ENCODE measurements around the gene CXXC1.
A peak's percentile ranks its signal among the peaks of the same experiment; 100 is the strongest.
"Not testable (repeated sequence)": the region's sequence is repeated elsewhere in the genome, so short reads cannot be mapped to it uniquely, and the experiment has no call there.

CXXC1 gene

GRCh38 chr18:50311650-50312049 is 24.2 kb upstream of the CXXC1 start:
- no peaks in the 10 kb centered on the region for H3K9me3 ChIP-seq (ENCODE audit: insufficient read depth, low read depth, low read length)
- H3K9ac ChIP-seq (ENCODE audit: low read depth, low read length) = no peak overlapping the region
- no peaks in the 10 kb centered on the region for H3K4me1 ChIP-seq (ENCODE audit: insufficient read depth, low read length)
- no peaks in the 10 kb centered on the region for H3K36me3 ChIP-seq (ENCODE audit: insufficient read depth, low read depth, low read length)
- H3K4me3 ChIP-seq (ENCODE audit: low read length) = no peak overlapping the region
- no peak overlapping the region for H3K27ac ChIP-seq (ENCODE audit: low read length)
- peaks cover 24% of the 10 kb centered on the region for H3K27me3 ChIP-seq (ENCODE audit: insufficient read depth, low read length)

GRCh38 chr18:50310080-50310479 is 22.6 kb upstream of the CXXC1 start:
- Histone ChIP-seq H3K4me1 (ENCODE audit: insufficient read depth, low read length) (no peaks in the 10 kb centered on the region), H3K9me3 (ENCODE audit: insufficient read depth, low read depth, low read length) (peaks cover 4% of the 10 kb centered on the region; the same call in 1 of the 2 replicates), H3K36me3 (ENCODE audit: insufficient read depth, low read depth, low read length) (no peaks in the 10 kb centered on the region), H3K9ac (ENCODE audit: low read depth, low read length) (no peak overlapping the region), H3K27me3 (ENCODE audit: insufficient read depth, low read length) (peaks cover 26% of the 10 kb centered on the region), H3K27ac (ENCODE audit: low read length) (no peak overlapping the region), H3K4me3 (ENCODE audit: low read length) (no peak overlapping the region)

DNA sequence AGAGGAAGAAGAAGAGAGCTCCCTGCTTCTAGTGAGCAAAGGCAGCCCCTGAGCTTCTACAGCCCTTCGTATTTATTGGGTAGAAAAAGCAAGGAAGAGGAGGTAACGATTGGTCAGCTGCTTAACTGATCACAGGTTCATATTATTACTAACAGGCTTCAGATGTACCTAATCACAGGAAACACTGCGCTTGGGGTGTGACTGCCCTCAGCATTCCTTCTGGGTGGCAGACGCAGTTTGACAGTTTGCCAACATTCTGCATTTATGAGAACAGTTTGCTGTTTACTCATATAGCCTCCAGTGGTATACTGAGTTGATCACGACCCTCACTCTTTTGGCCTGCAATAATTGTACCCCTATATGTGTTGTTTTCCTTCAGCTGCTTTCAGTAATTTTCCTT is 21.4 kb upstream of the CXXC1 start:
- H3K9ac ChIP-seq (ENCODE audit: low read depth, low read length); H3K27ac ChIP-seq (ENCODE audit: low read length); H3K4me3 ChIP-seq (ENCODE audit: low read length); H3K36me3 ChIP-seq (ENCODE audit: insufficient read depth, low read depth, low read length); H3K9me3 ChIP-seq (ENCODE audit: insufficient read depth, low read depth, low read length); H3K4me1 ChIP-seq (ENCODE audit: insufficient read depth, low read length): not testable (repeated sequence)
- H3K27me3 ChIP-seq (ENCODE audit: insufficient read depth, low read length) = peaks cover 26% of the 10 kb centered on the region

GRCh38 chr18:50307738-50308470 is 20.4 kb upstream of the CXXC1 start:
- Histone ChIP-seq H3K36me3 (ENCODE audit: insufficient read depth, low read depth, low read length) (no peaks in the 10 kb centered on the region), H3K9me3 (ENCODE audit: insufficient read depth, low read depth, low read length) (peaks cover 5% of the 10 kb centered on the region; the same call in 1 of the 2 replicates), H3K9ac (ENCODE audit: low read depth, low read length) (peak overlapping the region; percentile 42; the same call in 1 of the 2 replicates), H3K4me3 (ENCODE audit: low read length) (peak overlapping the region; percentile 86), H3K27ac (ENCODE audit: low read length) (no peak overlapping the region), H3K27me3 (ENCODE audit: insufficient read depth, low read length) (peaks cover 26% of the 10 kb centered on the region), H3K4me1 (ENCODE audit: insufficient read depth, low read length) (no peaks in the 10 kb centered on the region)

GRCh38 chr18:50307400-50307737 is 19.9 kb upstream of the CXXC1 start:
- Histone ChIP-seq H3K4me1 (ENCODE audit: insufficient read depth, low read length) (no peaks in the 10 kb centered on the region), H3K9me3 (ENCODE audit: insufficient read depth, low read depth, low read length) (peaks cover 5% of the 10 kb centered on the region; the same call in 1 of the 2 replicates), H3K36me3 (ENCODE audit: insufficient read depth, low read depth, low read length) (no peaks in the 10 kb centered on the region), H3K9ac (ENCODE audit: low read depth, low read length) (peak overlapping the region; percentile 42; the same call in 1 of the 2 replicates), H3K27me3 (ENCODE audit: insufficient read depth, low read length) (peaks cover 26% of the 10 kb centered on the region), H3K27ac (ENCODE audit: low read length) (no peak overlapping the region), H3K4me3 (ENCODE audit: low read length) (peak overlapping the region; percentile 86)

DNA sequence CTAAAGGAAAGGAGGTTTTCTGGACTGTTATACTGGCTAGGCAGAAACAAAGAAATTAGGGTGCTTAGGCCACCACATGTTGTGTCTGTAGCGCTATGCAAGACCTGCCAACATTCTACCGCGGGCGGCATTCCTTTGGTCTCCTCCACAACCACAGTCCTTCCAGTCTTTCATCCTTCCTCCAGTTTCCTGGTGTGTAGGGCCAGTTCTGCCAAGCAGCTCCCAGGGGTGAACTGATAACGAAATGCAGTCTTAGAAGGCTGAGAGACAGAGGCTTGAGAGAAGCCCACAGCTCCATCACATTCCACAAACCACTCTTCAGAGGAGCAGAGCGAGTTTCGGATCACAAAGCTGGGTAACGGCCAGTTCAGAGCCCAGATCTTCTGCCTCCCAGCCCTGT is 19.5 kb upstream of the CXXC1 start:
- no peak overlapping the region for H3K27ac ChIP-seq (ENCODE audit: low read length)
- H3K4me3 ChIP-seq (ENCODE audit: low read length) = peak overlapping the region; percentile 86
- H3K36me3 ChIP-seq (ENCODE audit: insufficient read depth, low read depth, low read length) = no peaks in the 10 kb centered on the region
- H3K4me1 ChIP-seq (ENCODE audit: insufficient read depth, low read length) = no peaks in the 10 kb centered on the region
- H3K27me3 ChIP-seq (ENCODE audit: insufficient read depth, low read length) = peaks cover 26% of the 10 kb centered on the region
- H3K9me3 ChIP-seq (ENCODE audit: insufficient read depth, low read depth, low read length) = peaks cover 5% of the 10 kb centered on the region; the same call in 1 of the 2 replicates
- no peak overlapping the region; the same call in 1 of the 2 replicates for H3K9ac ChIP-seq (ENCODE audit: low read depth, low read length)

GRCh38 chr18:50301074-50301473 is 13.6 kb upstream of the CXXC1 start:
- Histone ChIP-seq H3K36me3 (ENCODE audit: insufficient read depth, low read depth, low read length) (no peaks in the 10 kb centered on the region), H3K9ac (ENCODE audit: low read depth, low read length) (no peak overlapping the region), H3K4me1 (ENCODE audit: insufficient read depth, low read length) (no peaks in the 10 kb centered on the region), H3K27me3 (ENCODE audit: insufficient read depth, low read length) (peaks cover 6% of the 10 kb centered on the region; the same call in 1 of the 2 replicates), H3K4me3 (ENCODE audit: low read length) (no peak overlapping the region), H3K27ac (ENCODE audit: low read length) (no peak overlapping the region), H3K9me3 (ENCODE audit: insufficient read depth, low read depth, low read length) (peaks cover 5% of the 10 kb centered on the region; the same call in 1 of the 2 replicates)

- peaks cover 6% of the 10 kb centered on the region; the same call in 1 of the 2 replicates for H3K27me3 ChIP-seq (ENCODE audit: insufficient read depth, low read length)
- H3K4me3 ChIP-seq (ENCODE audit: low read length) = no peak overlapping the region
- no peaks in the 10 kb centered on the region for H3K9me3 ChIP-seq (ENCODE audit: insufficient read depth, low read depth, low read length)
- no peak overlapping the region for H3K9ac ChIP-seq (ENCODE audit: low read depth, low read length)
- no peak overlapping the region for H3K27ac ChIP-seq (ENCODE audit: low read length)
- no peaks in the 10 kb centered on the region for H3K36me3 ChIP-seq (ENCODE audit: insufficient read depth, low read depth, low read length)
- no peaks in the 10 kb centered on the region for H3K4me1 ChIP-seq (ENCODE audit: insufficient read depth, low read length)
Measured at GRCh38 chr18:50299626-50300388, 12.3 kb upstream of the CXXC1 start.

GRCh38 chr18:50298443-50299284 is 11.2 kb upstream of the CXXC1 start:
- Histone ChIP-seq H3K4me1 (ENCODE audit: insufficient read depth, low read length) (no peaks in the 10 kb centered on the region), H3K27ac (ENCODE audit: low read length) (no peak overlapping the region), H3K27me3 (ENCODE audit: insufficient read depth, low read length) (peaks cover 6% of the 10 kb centered on the region; the same call in 1 of the 2 replicates), H3K9ac (ENCODE audit: low read depth, low read length) (no peak overlapping the region), H3K36me3 (ENCODE audit: insufficient read depth, low read depth, low read length) (no peaks in the 10 kb centered on the region), H3K9me3 (ENCODE audit: insufficient read depth, low read depth, low read length) (no peaks in the 10 kb centered on the region), H3K4me3 (ENCODE audit: low read length) (no peak overlapping the region; the same call in 1 of the 2 replicates)

DNA sequence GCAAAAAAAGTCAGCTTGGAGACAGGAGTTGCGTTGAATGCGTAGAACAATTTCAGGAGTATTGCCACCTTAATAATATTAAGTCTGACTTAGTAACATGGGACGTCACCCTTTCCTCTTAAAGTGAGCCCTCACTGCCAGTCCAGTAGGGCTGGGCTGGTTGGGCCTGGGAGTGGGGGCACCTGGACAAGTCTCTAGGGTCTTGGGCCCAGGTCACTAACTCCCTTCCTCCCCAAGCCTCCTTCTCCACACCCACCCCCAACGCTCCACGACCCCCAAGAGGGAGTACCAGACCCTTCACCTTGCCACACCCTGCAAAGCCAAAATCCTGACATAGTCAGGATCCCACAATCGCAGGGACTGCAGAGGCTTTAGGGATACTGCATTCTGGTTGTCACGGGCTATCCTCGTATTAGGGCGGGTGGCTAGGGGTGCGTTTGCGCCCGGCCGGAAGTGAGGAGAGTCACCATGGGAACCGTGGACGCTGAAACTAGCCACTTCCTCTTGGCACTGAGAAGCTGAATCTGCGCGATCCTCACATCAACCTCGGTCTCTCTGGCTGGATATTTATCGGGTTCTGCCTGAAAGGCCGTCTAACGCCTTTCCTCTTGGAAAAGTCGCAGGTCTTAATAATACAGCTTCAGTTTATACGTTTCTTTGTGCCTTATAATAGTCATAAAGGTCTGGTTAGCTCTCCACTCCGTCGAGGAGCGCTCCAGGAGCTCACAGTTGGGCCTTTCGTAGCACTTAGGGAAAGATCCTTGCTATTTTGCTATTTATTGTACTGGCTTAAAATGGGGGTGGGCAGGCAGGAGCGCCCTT is 10.3 kb upstream of the CXXC1 start:
- peak overlapping the region; percentile 71; the same call in 1 of the 2 replicates for H3K4me3 ChIP-seq (ENCODE audit: low read length)
- peaks cover 6% of the 10 kb centered on the region; the same call in 1 of the 2 replicates for H3K27me3 ChIP-seq (ENCODE audit: insufficient read depth, low read length)
- H3K9ac ChIP-seq (ENCODE audit: low read depth, low read length) = no peak overlapping the region
- H3K4me1 ChIP-seq (ENCODE audit: insufficient read depth, low read length) = no peaks in the 10 kb centered on the region
- H3K27ac ChIP-seq (ENCODE audit: low read length) = no peak overlapping the region
- no peaks in the 10 kb centered on the region for H3K36me3 ChIP-seq (ENCODE audit: insufficient read depth, low read depth, low read length)
- H3K9me3 ChIP-seq (ENCODE audit: insufficient read depth, low read depth, low read length) = no peaks in the 10 kb centered on the region

GRCh38 chr18:50293039-50293438 is 5.5 kb upstream of the CXXC1 start:
- Histone ChIP-seq H3K9ac (ENCODE audit: low read depth, low read length) (no peak overlapping the region), H3K36me3 (ENCODE audit: insufficient read depth, low read depth, low read length) (no peaks in the 10 kb centered on the region), H3K4me3 (ENCODE audit: low read length) (no peak overlapping the region), H3K27me3 (ENCODE audit: insufficient read depth, low read length) (no peaks in the 10 kb centered on the region), H3K4me1 (ENCODE audit: insufficient read depth, low read length) (no peaks in the 10 kb centered on the region), H3K27ac (ENCODE audit: low read length) (no peak overlapping the region), H3K9me3 (ENCODE audit: insufficient read depth, low read depth, low read length) (no peaks in the 10 kb centered on the region)

Measured in iPS-20b (cell line).